ENCODE results near the gene KCNQ1. TPM values are rescaled to one million over a fixed set of nuclear protein-coding genes. Genes with fewer than 3 reads are reported as not detected.

Gene KCNQ1
- total and polyA plus RNA-seq, 2 experiments from 2014 or later = 0.45 to 0.87 TPM

GRCh38 chr11:2831781-2832532 is 387.1 kb downstream of the KCNQ1 start:
- Mint-ChIP-seq H3K27ac (no peak overlapping the region), H3K4me1 (peaks cover 17% of the 10 kb centered on the region), H3K36me3 (ENCODE audit: low read depth) (peaks cover 16% of the 10 kb centered on the region), H3K4me3 (no peak overlapping the region), H3K27me3 (ENCODE audit: insufficient read depth, low read depth, poor library complexity) (peaks cover 41% of the 10 kb centered on the region), H3K9me3 (peaks cover 25% of the 10 kb centered on the region)
- H3K9me2 ChIP-seq (ENCODE audit: insufficient read depth) = no peaks in the 10 kb centered on the region
- H4K20me1 ChIP-seq (replicated peaks; ENCODE audit: insufficient read depth) = no peaks in the 10 kb centered on the region
- no peaks in the 10 kb centered on the region for H3K79me2 ChIP-seq (replicated peaks; ENCODE audit: insufficient read depth)
- TF ChIP-seq ZNF331 (CRISPR knock-in tag; IDR thresholded peaks at IDR 0.05; ENCODE audit: low read depth) = no peak
- no peak for TF ChIP-seq EZH2phosphoT487 (IDR thresholded peaks at IDR 0.05; ENCODE audit: unreplicated experiment)
- no peak for TF ChIP-seq ZNF114 (CRISPR knock-in tag; IDR thresholded peaks at IDR 0.05)
- TF ChIP-seq ZNF462 (CRISPR knock-in tag; IDR thresholded peaks at IDR 0.05) = no peak
- TF ChIP-seq JUNB (IDR thresholded peaks at IDR 0.05; ENCODE audit: unreplicated experiment) = no peak
- TF ChIP-seq REST (IDR thresholded peaks at IDR 0.05; ENCODE audit: unreplicated experiment) = no peak
- no peak for TF ChIP-seq POLR2AphosphoS5 (IDR thresholded peaks at IDR 0.05; ENCODE audit: low read depth)
- TF ChIP-seq CREB1 (CRISPR knock-in tag; IDR thresholded peaks at IDR 0.05; ENCODE audit: low read depth) = no peak
- TF ChIP-seq NANOG (IDR thresholded peaks at IDR 0.05; ENCODE audit: borderline replicate concordance) = no peak
- no peak for TF ChIP-seq STAT1 (IDR thresholded peaks at IDR 0.05; ENCODE audit: unreplicated experiment)
- no peak for TF ChIP-seq CTCF (conservative IDR thresholded peaks at IDR 0.05; ENCODE audit: low read depth in 2 of 2)
- no peak for TF ChIP-seq EZH2 (IDR thresholded peaks at IDR 0.05; ENCODE audit: low read depth, unreplicated experiment)
- no peak for TF ChIP-seq ETS1 (IDR thresholded peaks at IDR 0.05)
- no peaks in the 10 kb centered on the region for H3K36me3 ChIP-seq (ENCODE audit: insufficient read depth)
- no peaks in the 10 kb centered on the region for H3F3A ChIP-seq (replicated peaks; ENCODE audit: low read depth)
- H2AFZ ChIP-seq = no peak overlapping the region
- ATAC-seq (no peak), DNase-seq (ENCODE audit: low spot score) (no peak)
- no peak overlapping the region for H3K4me3 ChIP-seq
- H3K4me1 ChIP-seq (ENCODE audit: insufficient read depth) = no peaks in the 10 kb centered on the region
- H3K4me2 ChIP-seq = no peak overlapping the region
- peaks cover 8% of the 10 kb centered on the region for H3K27me3 ChIP-seq (ENCODE audit: insufficient read depth)
- no peak overlapping the region for H3K27ac ChIP-seq (ENCODE audit: low read depth)

Data from GM23338 (cell line).